ENCODE measurements around the gene HERC2.

GRCh38 chr15:28286031-28286430, 35.9 kb downstream of the HERC2 start:
- no peak for TF ChIP-seq POLR2A (IDR thresholded peaks at IDR 0.05; ENCODE audit: low read depth, low read length)
- no peak for TF ChIP-seq POLR2AphosphoS5 (IDR thresholded peaks at IDR 0.05; ENCODE audit: insufficient read depth, low read depth, low read length)
- TF ChIP-seq CTCF (IDR thresholded peaks at IDR 0.05; ENCODE audit: extremely low read depth in 1 of 2, insufficient read depth in 1 of 2, low read depth in 1 of 2, low read length in 2 of 2): no peak
- TF ChIP-seq JUN (IDR thresholded peaks at IDR 0.05; ENCODE audit: borderline replicate concordance, insufficient read depth, insufficient read length, low read depth): no peak
- no peak for TF ChIP-seq MAX (IDR thresholded peaks at IDR 0.05; ENCODE audit: insufficient read depth, insufficient read length)
- no peak for TF ChIP-seq MYC (IDR thresholded peaks at IDR 0.05; ENCODE audit: low read depth, low read length)
- no peak for TF ChIP-seq EZH2 (IDR thresholded peaks at IDR 0.05; ENCODE audit: borderline replicate concordance, low read depth, low read length, severe bottlenecking)
- no peak for TF ChIP-seq GATA2 (IDR thresholded peaks at IDR 0.05; ENCODE audit: insufficient read depth, insufficient read length, low read depth, low read length)
- TF ChIP-seq FOS (IDR thresholded peaks at IDR 0.05; ENCODE audit: borderline replicate concordance, insufficient read depth, low read length): no peak
